IMR-90 (cell line): ENCODE measurements around the gene EML6.

Source experiments
- CEBPB ChIP-seq: IDR thresholded peaks from 2 replicates; pipeline ENCODE4 v1.6.1; 2012; ENCODE audit warnings: low read depth, low read length, improper control_type of control experiment
- POLR2A ChIP-seq: IDR thresholded peaks from 2 replicates; pipeline ENCODE4 v1.6.1; 2012; ENCODE audit warnings: mild to moderate bottlenecking, low read depth, low read length
- RFX5 ChIP-seq: IDR thresholded peaks from 2 replicates; pipeline ENCODE4 v1.8.0; 2012; ENCODE audit warnings: low read depth, mild to moderate bottlenecking, low read length, moderate library complexity
- SMC3 ChIP-seq: fragments of 150-350 bp; IDR thresholded peaks from 2 replicates; pipeline ENCODE4 v1.6.1; 2016; ENCODE audit warnings: low read depth, mild to moderate bottlenecking, antibody characterized with exemption, low read length, moderate library complexity
- TF ChIP-seq, protein P1 (sequence below): fragments of 150-350 bp; IDR thresholded peaks from 2 replicates; pipeline ENCODE4 v1.6.1; 2016; ENCODE audit warnings: low read depth, mild to moderate bottlenecking, low read length, moderate library complexity, borderline replicate concordance
- TF ChIP-seq, protein P2 (sequence below): conservative IDR thresholded peaks from 2 replicates; pipeline ENCODE4 v1.5.1; 2012; ENCODE audit warnings: mild to moderate bottlenecking, low read depth, low read length, improper control_type of control experiment

DNA sequence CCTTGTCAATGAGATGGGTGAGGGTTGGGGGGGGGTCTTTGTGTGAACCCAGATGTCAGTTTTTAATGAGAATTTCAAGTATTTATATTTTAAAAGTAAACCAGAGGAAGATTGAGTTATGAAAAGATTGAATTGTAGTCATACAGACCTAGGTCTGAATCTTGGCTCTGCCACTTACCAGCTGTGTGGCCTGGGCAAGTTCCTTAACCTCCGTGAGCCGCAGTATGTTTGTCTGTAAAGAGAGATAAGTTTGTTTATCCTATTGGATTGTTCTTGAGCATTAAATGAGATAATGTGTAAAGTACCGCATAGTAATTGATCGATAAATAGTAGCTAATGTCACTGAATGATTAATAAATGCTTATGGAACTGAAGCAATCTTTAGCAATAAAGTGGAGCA is 63.8 kb downstream of the EML6 start:
- TF ChIP-seq, protein P1, sequence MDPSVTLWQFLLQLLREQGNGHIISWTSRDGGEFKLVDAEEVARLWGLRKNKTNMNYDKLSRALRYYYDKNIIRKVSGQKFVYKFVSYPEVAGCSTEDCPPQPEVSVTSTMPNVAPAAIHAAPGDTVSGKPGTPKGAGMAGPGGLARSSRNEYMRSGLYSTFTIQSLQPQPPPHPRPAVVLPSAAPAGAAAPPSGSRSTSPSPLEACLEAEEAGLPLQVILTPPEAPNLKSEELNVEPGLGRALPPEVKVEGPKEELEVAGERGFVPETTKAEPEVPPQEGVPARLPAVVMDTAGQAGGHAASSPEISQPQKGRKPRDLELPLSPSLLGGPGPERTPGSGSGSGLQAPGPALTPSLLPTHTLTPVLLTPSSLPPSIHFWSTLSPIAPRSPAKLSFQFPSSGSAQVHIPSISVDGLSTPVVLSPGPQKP: no peak
- TF ChIP-seq, protein P2, sequence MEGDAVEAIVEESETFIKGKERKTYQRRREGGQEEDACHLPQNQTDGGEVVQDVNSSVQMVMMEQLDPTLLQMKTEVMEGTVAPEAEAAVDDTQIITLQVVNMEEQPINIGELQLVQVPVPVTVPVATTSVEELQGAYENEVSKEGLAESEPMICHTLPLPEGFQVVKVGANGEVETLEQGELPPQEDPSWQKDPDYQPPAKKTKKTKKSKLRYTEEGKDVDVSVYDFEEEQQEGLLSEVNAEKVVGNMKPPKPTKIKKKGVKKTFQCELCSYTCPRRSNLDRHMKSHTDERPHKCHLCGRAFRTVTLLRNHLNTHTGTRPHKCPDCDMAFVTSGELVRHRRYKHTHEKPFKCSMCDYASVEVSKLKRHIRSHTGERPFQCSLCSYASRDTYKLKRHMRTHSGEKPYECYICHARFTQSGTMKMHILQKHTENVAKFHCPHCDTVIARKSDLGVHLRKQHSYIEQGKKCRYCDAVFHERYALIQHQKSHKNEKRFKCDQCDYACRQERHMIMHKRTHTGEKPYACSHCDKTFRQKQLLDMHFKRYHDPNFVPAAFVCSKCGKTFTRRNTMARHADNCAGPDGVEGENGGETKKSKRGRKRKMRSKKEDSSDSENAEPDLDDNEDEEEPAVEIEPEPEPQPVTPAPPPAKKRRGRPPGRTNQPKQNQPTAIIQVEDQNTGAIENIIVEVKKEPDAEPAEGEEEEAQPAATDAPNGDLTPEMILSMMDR: no peak
- TF ChIP-seq RFX5 (no peak), POLR2A (no peak), SMC3 (no peak), CEBPB (no peak)
